Effector CD8-positive, alpha-beta T cell (primary cell): Measurements from ENCODE around the gene SUSD6.
"Not testable (repeated sequence)": the region's sequence is repeated elsewhere in the genome, so short reads cannot be mapped to it uniquely, and the experiment has no call there.

ENCODE experiments used
- DNase-seq: peaks from one replicate; lab custom pipeline; 2025; lab: John Stamatoyannopoulos, UW

SUSD6 gene

GRCh38 chr14:69695322-69696203, 84.2 kb downstream of the SUSD6 start:
- DNase-seq = no peak

GRCh38 chr14:69696204-69696527, 84.8 kb downstream of the SUSD6 start:
- no peak for DNase-seq

- DNase-seq = no peak
Observed at GRCh38 chr14:69696633-69697557, 85.5 kb downstream of the SUSD6 start.

GRCh38 chr14:69698572-69698971, 87.2 kb downstream of the SUSD6 start:
- DNase-seq = no peak

- not testable (repeated sequence) for DNase-seq
Observed at GRCh38 chr14:69699243-69699642, 87.8 kb downstream of the SUSD6 start.

- DNase-seq = no peak
Observed at GRCh38 chr14:69699748-69700303, 88.4 kb downstream of the SUSD6 start.

GRCh38 chr14:69700575-69700974, 89.2 kb downstream of the SUSD6 start:
- no peak for DNase-seq

GRCh38 chr14:69701291-69701690, 89.9 kb downstream of the SUSD6 start:
- no peak for DNase-seq

- no peak for DNase-seq
Observed at GRCh38 chr14:69701857-69702256, 90.5 kb downstream of the SUSD6 start.

GRCh38 chr14:69703047-69704039, 91.9 kb downstream of the SUSD6 start:
- no peak for DNase-seq

GRCh38 chr14:69704319-69704718, 92.9 kb downstream of the SUSD6 start:
- no peak for DNase-seq

GRCh38 chr14:69705706-69706105, 94.3 kb downstream of the SUSD6 start:
- no peak for DNase-seq

GRCh38 chr14:69708049-69708448, 96.7 kb downstream of the SUSD6 start:
- DNase-seq = no peak

GRCh38 chr14:69708586-69709560, 97.5 kb downstream of the SUSD6 start:
- no peak for DNase-seq

GRCh38 chr14:69710378-69710777, 99.0 kb downstream of the SUSD6 start:
- DNase-seq = no peak

GRCh38 chr14:69711065-69711464, 99.7 kb downstream of the SUSD6 start:
- no peak for DNase-seq

- no peak for DNase-seq
Observed at GRCh38 chr14:69711477-69711876, 100.1 kb downstream of the SUSD6 start.

GRCh38 chr14:69711881-69712560, 100.6 kb downstream of the SUSD6 start:
- DNase-seq = no peak

GRCh38 chr14:69712599-69713088, 101.2 kb downstream of the SUSD6 start:
- DNase-seq = no peak
